ENCODE measurements around the gene ZNF235. TPM values are rescaled to one million over a fixed set of nuclear protein-coding genes. Genes with fewer than 3 reads are reported as not detected.
A peak's percentile ranks its signal among the peaks of the same experiment; 100 is the strongest.

Gene ZNF235
- total and polyA plus RNA-seq, 2 donors (not counting 1 experiment from before 2014, with no cell fraction given): 2.9 to 5.8 TPM

DNA sequence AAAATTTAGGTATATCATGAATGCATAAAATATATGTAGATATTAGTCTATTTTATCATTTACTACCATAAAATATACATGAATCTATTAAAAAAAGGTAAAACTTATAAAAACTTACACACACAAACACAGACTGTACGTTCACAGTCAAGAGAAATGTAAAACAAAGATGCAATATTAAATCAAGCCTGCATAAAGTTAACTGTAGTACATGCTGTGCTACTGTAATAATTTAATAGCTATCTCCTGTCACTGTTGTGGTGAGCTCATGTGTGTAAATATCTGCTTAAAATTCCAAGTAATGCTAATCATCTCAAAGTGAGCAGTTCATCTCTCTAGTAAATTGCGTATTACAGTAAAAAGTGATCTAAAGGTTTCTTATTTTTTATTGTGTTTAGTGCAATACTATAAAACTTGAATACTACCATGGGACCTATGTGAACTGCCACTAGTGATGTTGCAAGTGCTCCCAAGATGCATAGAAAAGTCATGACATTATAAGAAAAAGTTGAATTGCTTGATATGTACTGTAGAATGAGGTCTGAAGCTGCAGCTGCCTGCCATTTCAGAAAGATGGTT lies 45.9 kb downstream of the ZNF235 start:
- TF ChIP-seq, protein P1, sequence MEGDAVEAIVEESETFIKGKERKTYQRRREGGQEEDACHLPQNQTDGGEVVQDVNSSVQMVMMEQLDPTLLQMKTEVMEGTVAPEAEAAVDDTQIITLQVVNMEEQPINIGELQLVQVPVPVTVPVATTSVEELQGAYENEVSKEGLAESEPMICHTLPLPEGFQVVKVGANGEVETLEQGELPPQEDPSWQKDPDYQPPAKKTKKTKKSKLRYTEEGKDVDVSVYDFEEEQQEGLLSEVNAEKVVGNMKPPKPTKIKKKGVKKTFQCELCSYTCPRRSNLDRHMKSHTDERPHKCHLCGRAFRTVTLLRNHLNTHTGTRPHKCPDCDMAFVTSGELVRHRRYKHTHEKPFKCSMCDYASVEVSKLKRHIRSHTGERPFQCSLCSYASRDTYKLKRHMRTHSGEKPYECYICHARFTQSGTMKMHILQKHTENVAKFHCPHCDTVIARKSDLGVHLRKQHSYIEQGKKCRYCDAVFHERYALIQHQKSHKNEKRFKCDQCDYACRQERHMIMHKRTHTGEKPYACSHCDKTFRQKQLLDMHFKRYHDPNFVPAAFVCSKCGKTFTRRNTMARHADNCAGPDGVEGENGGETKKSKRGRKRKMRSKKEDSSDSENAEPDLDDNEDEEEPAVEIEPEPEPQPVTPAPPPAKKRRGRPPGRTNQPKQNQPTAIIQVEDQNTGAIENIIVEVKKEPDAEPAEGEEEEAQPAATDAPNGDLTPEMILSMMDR (conservative IDR thresholded peaks at IDR 0.05 in 1 of 2, IDR thresholded peaks at IDR 0.05 in 1 of 2; ENCODE audit: low read depth in 1 of 2, low read length in 2 of 2): no peak
- TF ChIP-seq EZH2 (IDR thresholded peaks at IDR 0.05; ENCODE audit: low read length, missing control alignments): no peak
- Histone ChIP-seq H3K27me3 (ENCODE audit: control insufficient read depth, insufficient read depth, low read length) (no peaks in the 10 kb centered on the region), H2AFZ (ENCODE audit: low read length) (no peak overlapping the region), H3K4me3 (replicated peaks in 1 of 4; ENCODE audit: control extremely low read depth in 1 of 4, insufficient read depth in 1 of 4, low read depth in 3 of 4, low read length in 4 of 4) (peak overlapping the region in 1 of 4 experiments; percentile 80), H3K9me3 (ENCODE audit: control insufficient read depth, insufficient read depth, low read depth, low read length) (no peaks in the 10 kb centered on the region), H3K27ac (ENCODE audit: insufficient read depth, low read length) (no peak overlapping the region), H3K4me1 (ENCODE audit: control insufficient read depth, extremely low read depth, insufficient read depth, low read length) (no peaks in the 10 kb centered on the region), H3K79me2 (ENCODE audit: control insufficient read depth, insufficient read depth, low read length) (no peaks in the 10 kb centered on the region), H4K20me1 (ENCODE audit: control insufficient read depth, extremely low read depth, insufficient read depth, low read length) (no peaks in the 10 kb centered on the region), H3K4me2 (ENCODE audit: extremely low read depth, insufficient read depth, low read length) (no peak overlapping the region), H3K9ac (ENCODE audit: insufficient read depth, low read length) (no peak overlapping the region), H3K36me3 (ENCODE audit: control insufficient read depth, insufficient read depth, low read length) (no peaks in the 10 kb centered on the region)
- no peak for DNase-seq (ENCODE audit: low read depth in 2 of 2)

- no peaks in the 10 kb centered on the region for H3K27me3 ChIP-seq (ENCODE audit: control insufficient read depth, insufficient read depth, low read length)
- H2AFZ ChIP-seq (ENCODE audit: low read length): no peak overlapping the region
- H3K4me2 ChIP-seq (ENCODE audit: extremely low read depth, insufficient read depth, low read length): no peak overlapping the region
- no peaks in the 10 kb centered on the region for H3K79me2 ChIP-seq (ENCODE audit: control insufficient read depth, insufficient read depth, low read length)
- TF ChIP-seq, protein P1 (conservative IDR thresholded peaks at IDR 0.05 in 1 of 2, IDR thresholded peaks at IDR 0.05 in 1 of 2; ENCODE audit: low read depth in 1 of 2, low read length in 2 of 2): no peak
- no peak for TF ChIP-seq EZH2 (IDR thresholded peaks at IDR 0.05; ENCODE audit: low read length, missing control alignments)
- H4K20me1 ChIP-seq (ENCODE audit: control insufficient read depth, extremely low read depth, insufficient read depth, low read length): no peaks in the 10 kb centered on the region
- H3K9ac ChIP-seq (ENCODE audit: insufficient read depth, low read length): no peak overlapping the region
- DNase-seq (ENCODE audit: low read depth in 2 of 2): no peak
- no peaks in the 10 kb centered on the region for H3K4me1 ChIP-seq (ENCODE audit: control insufficient read depth, extremely low read depth, insufficient read depth, low read length)
- H3K27ac ChIP-seq (ENCODE audit: insufficient read depth, low read length): no peak overlapping the region
- H3K9me3 ChIP-seq (ENCODE audit: control insufficient read depth, insufficient read depth, low read depth, low read length): no peaks in the 10 kb centered on the region
- no peak overlapping the region for H3K4me3 ChIP-seq (replicated peaks in 1 of 4; ENCODE audit: control extremely low read depth in 1 of 4, insufficient read depth in 1 of 4, low read depth in 3 of 4, low read length in 4 of 4)
- no peaks in the 10 kb centered on the region for H3K36me3 ChIP-seq (ENCODE audit: control insufficient read depth, insufficient read depth, low read length)
Observed at GRCh38 chr19:44258136-44258535, 46.7 kb downstream of the ZNF235 start.

DNA sequence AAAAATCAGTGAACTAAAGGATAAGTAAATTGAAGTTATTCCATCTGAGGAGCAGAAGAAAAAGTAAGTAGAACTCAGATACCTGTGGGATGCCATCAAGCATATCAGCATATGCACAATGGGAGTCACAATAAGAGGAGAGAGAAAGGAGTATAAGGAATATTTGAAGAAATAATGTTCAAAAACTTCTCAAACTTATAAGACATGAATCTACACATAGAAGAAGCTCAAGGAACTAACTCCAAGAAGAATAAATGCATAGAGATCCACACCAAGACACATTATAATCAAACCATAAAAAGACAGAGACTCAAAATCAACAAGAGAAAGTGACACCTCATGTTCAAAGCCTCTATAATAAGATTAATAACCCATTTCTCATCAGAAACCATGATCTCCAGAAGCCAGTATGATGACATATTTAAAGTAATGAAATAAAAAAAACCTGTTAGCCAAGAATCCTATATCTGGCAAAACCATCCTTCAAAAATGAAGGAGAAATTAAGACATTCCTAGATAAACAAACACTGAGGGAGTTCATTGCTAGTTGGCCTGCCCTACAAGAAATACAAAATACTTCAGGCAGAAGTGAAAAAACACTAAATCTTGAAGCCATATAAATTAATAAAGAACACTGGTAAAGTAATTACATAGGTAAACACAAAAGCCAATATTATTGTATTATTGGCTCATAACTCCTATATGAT lies 49.0 kb downstream of the ZNF235 start:
- H2AFZ ChIP-seq (ENCODE audit: low read length): no peak overlapping the region
- no peak overlapping the region for H3K4me2 ChIP-seq (ENCODE audit: extremely low read depth, insufficient read depth, low read length)
- H3K9me3 ChIP-seq (ENCODE audit: control insufficient read depth, insufficient read depth, low read depth, low read length): no peaks in the 10 kb centered on the region
- H3K9ac ChIP-seq (ENCODE audit: insufficient read depth, low read length): no peak overlapping the region
- no peak overlapping the region for H3K27ac ChIP-seq (ENCODE audit: insufficient read depth, low read length)
- H3K79me2 ChIP-seq (ENCODE audit: control insufficient read depth, insufficient read depth, low read length): no peaks in the 10 kb centered on the region
- no peaks in the 10 kb centered on the region for H3K36me3 ChIP-seq (ENCODE audit: control insufficient read depth, insufficient read depth, low read length)
- TF ChIP-seq, protein P1 (conservative IDR thresholded peaks at IDR 0.05 in 1 of 2, IDR thresholded peaks at IDR 0.05 in 1 of 2; ENCODE audit: low read depth in 1 of 2, low read length in 2 of 2): no peak
- H3K4me3 ChIP-seq (replicated peaks in 1 of 4; ENCODE audit: control extremely low read depth in 1 of 4, insufficient read depth in 1 of 4, low read depth in 3 of 4, low read length in 4 of 4): no peak overlapping the region
- H4K20me1 ChIP-seq (ENCODE audit: control insufficient read depth, extremely low read depth, insufficient read depth, low read length): no peaks in the 10 kb centered on the region
- DNase-seq (ENCODE audit: low read depth in 2 of 2): no peak
- no peaks in the 10 kb centered on the region for H3K4me1 ChIP-seq (ENCODE audit: control insufficient read depth, extremely low read depth, insufficient read depth, low read length)
- no peaks in the 10 kb centered on the region for H3K27me3 ChIP-seq (ENCODE audit: control insufficient read depth, insufficient read depth, low read length)
